ENCODE results near the gene CTNNBL1. TPM values are rescaled to one million over a fixed set of nuclear protein-coding genes. Genes with fewer than 3 reads are reported as not detected.

Gene CTNNBL1
- total RNA-seq, 8 experiments from 2014 or later = 33.2 to 51.4 (median 37.0) TPM

DNA sequence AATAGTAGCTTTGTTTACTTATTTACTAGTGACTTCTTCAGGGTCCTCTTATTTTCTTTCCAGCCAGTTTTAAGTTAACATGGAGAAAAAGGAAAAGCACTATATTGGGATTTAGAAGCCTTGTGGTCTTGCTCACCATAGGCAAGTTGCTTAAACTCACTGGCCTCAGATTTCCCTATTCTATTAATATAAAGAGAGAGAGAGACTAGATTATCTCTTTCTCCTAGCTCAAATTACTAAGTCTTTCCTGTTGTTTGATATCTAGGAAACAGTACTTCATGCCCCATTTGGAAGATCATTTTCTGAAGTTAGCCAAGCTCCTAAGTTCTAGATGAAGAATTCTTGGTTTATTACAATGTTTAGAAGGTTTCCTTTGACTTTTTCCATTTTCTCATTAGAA, 32.5 kb downstream of the CTNNBL1 start:
- no peak overlapping the region for H3K27ac ChIP-seq
- no peak overlapping the region for H3K4me3 ChIP-seq
- peaks cover 20 to 66% of the 10 kb centered on the region in 2 donors for H3K4me1 ChIP-seq (replicated peaks in 1 of 2)
- peak in 1 of 8 experiments; percentile 26 for ATAC-seq (replicated peaks in 6 of 8)
- in situ Hi-C loops (cut with MboI; ENCODE audit: low pct_unique_long_range_greater_than_20kb in 2 of 9, low sequenced_read_pairs in 9 of 9, unreplicated experiment in 9 of 9) = no loop called here

GRCh38 chr20:37726971-37727956, 33.4 kb downstream of the CTNNBL1 start:
- peak overlapping the region in 1 of 2 donors; percentile 57 for H3K27ac ChIP-seq
- no peak overlapping the region for H3K4me3 ChIP-seq
- 55 to 86% (median 67%) methylated on average over 4 to 7 of the region's 7 CpGs; no CpG with 5 or more reads in 2 of the 10 experiments for WGBS, 10 experiments
- H3K4me1 ChIP-seq (replicated peaks in 1 of 2) = peaks cover 20 to 66% of the 10 kb centered on the region in 2 donors
- ATAC-seq (replicated peaks in 6 of 8) = peak in 4 of 8 experiments; percentile 36 to 45 (median 40)
- in situ Hi-C loops (cut with MboI; ENCODE audit: low pct_unique_long_range_greater_than_20kb in 2 of 9, low sequenced_read_pairs in 9 of 9, unreplicated experiment in 9 of 9) = no loop called here

DNA sequence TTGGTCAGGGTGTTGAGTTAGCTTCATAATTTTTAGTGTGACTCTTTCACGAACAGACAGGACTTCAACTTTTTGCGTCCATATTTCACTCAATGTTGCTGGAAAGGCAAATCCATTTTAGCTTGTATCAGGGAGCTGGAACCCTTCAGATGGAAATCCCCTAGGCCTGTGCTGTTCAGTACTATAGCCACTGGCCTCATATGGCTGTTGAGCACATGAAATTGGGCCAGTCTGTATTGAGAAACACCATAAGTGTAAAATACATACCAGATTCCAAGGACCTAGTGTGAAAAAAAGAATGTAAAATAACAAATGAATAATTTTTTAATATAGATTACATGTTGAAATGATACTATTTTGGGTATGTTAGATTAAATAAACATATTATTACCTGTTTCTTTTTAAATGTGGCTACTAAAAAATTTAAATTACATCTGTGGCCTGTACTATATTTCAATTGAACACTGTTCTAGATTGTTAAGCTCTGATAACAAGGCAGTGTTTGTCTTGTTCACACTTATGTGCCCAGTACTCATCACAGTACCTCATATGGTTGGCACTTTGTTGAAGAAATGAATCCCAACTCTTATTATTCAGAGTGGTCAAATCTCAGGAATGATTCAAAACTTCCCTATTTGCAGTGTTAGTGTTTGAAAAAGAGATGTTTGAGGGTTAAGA, 34.3 kb downstream of the CTNNBL1 start:
- 83 to 100% (median 100%) methylated on average over 2 of the region's 2 CpGs; no CpG with 5 or more reads in 1 of the 10 experiments for WGBS, 10 experiments
- ATAC-seq (replicated peaks in 6 of 8) = no peak
- peak overlapping the region in 1 of 2 donors; percentile 57 for H3K27ac ChIP-seq
- no peak overlapping the region for H3K4me3 ChIP-seq
- peaks cover 20 to 66% of the 10 kb centered on the region in 2 donors for H3K4me1 ChIP-seq (replicated peaks in 1 of 2)
- in situ Hi-C loops (cut with MboI; ENCODE audit: low pct_unique_long_range_greater_than_20kb in 2 of 9, low sequenced_read_pairs in 9 of 9, unreplicated experiment in 9 of 9) = no loop called here

DNA sequence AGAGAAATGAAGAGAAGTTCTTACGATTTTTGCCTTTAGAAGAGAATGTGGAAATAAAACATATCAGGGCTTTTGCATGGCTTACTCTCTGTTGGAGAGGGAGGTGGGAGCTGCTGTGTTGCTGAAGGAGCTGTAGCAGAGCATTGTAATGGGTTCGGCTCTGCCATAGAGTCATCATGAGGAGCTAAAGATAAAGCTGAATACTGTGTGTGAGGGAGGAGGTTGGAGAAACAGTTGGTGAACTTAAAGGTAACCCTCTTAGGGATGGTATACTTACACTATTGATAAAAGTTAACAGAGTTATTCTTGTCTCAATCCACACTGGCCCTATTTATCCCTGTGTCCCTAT, 34.8 kb downstream of the CTNNBL1 start:
- Histone ChIP-seq H3K4me1 (replicated peaks in 1 of 2) (peaks cover 20 to 62% of the 10 kb centered on the region in 2 donors), H3K27ac (no peak overlapping the region), H3K4me3 (no peak overlapping the region)
- ATAC-seq (replicated peaks in 6 of 8) = no peak
- in situ Hi-C loops (cut with MboI; ENCODE audit: low pct_unique_long_range_greater_than_20kb in 2 of 9, low sequenced_read_pairs in 9 of 9, unreplicated experiment in 9 of 9) = no loop called here
- 17 to 100% (median 67%) methylated on average over 1 to 2 of the region's 2 CpGs; no CpG with 5 or more reads in 2 of the 10 experiments for WGBS, 10 experiments

GRCh38 chr20:37729452-37729851, 35.6 kb downstream of the CTNNBL1 start:
- H3K4me3 ChIP-seq = no peak overlapping the region
- in situ Hi-C loops (cut with MboI; ENCODE audit: low pct_unique_long_range_greater_than_20kb in 2 of 9, low sequenced_read_pairs in 9 of 9, unreplicated experiment in 9 of 9) = no loop called here
- WGBS, 10 experiments = 52 to 100% (median 81%) methylated on average over 2 to 4 of the region's 4 CpGs
- peaks cover 20 to 59% of the 10 kb centered on the region in 2 donors for H3K4me1 ChIP-seq (replicated peaks in 1 of 2)
- H3K27ac ChIP-seq = no peak overlapping the region
- peak in 1 of 8 experiments; percentile 39 for ATAC-seq (replicated peaks in 6 of 8)

DNA sequence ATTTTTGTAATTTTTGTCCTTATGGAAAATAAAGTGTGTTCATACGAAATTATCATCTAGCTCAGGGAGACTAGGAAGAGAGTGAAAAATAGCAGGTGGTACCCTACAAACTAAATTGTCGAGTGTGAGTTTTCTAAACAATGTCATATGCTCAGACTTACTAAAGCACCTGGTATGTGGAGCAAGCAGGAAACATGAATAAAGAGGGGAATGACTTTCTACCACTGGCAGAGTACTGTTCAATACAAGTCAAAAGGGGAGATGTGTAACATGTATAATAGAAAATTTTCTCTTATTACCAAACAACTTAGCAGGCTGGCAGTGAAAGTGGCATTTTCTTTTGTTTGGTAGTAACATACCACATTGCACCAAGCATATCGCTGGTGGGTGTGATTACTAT, 36.1 kb downstream of the CTNNBL1 start:
- H3K4me3 ChIP-seq = no peak overlapping the region
- in situ Hi-C loops (cut with MboI; ENCODE audit: low pct_unique_long_range_greater_than_20kb in 2 of 9, low sequenced_read_pairs in 9 of 9, unreplicated experiment in 9 of 9) = no loop called here
- H3K4me1 ChIP-seq (replicated peaks in 1 of 2) = peaks cover 20 to 60% of the 10 kb centered on the region in 2 donors
- no peak overlapping the region for H3K27ac ChIP-seq
- ATAC-seq (replicated peaks in 6 of 8) = no peak
- 57 to 100% (median 93%) methylated on average over 1 to 3 of the region's 3 CpGs; no CpG with 5 or more reads in 1 of the 10 experiments for WGBS, 10 experiments

DNA sequence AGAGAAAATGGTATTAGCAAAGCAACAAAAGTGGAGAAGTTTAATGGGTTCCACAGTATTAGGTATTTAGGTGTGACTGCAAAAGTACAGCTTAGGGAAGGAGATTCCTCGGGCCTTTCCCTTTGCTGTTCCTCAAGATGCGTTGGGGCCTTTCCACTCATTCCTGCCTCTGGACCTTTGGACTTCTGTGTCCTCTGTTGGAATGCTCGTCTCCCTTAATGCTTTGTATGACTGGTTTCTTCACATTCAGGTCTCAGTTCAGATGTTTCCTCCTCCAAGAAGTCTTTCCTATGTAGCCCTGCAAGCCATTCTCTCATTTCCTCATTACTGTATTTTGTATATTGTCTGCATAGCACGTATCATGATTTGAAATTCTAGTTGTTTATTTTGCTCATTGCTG, 39.6 kb downstream of the CTNNBL1 start:
- Histone ChIP-seq H3K4me3 (no peak overlapping the region), H3K27ac (no peak overlapping the region), H3K4me1 (replicated peaks in 1 of 2) (peaks cover 8 to 41% of the 10 kb centered on the region in 2 donors)
- in situ Hi-C loops (cut with MboI; ENCODE audit: low pct_unique_long_range_greater_than_20kb in 2 of 9, low sequenced_read_pairs in 9 of 9, unreplicated experiment in 9 of 9) = no loop called here
- no peak for ATAC-seq (replicated peaks in 6 of 8)
- WGBS, 10 experiments = 78 to 98% (median 90%) methylated on average over 2 to 4 of the region's 4 CpGs; no CpG with 5 or more reads in 1 of the 10 experiments

GRCh38 chr20:37734228-37734985, 40.6 kb downstream of the CTNNBL1 start:
- Histone ChIP-seq H3K4me1 (replicated peaks in 1 of 2) (peaks cover 3 to 31% of the 10 kb centered on the region in 2 donors), H3K27ac (no peak overlapping the region), H3K4me3 (no peak overlapping the region)
- WGBS, 10 experiments = 19 to 100% (median 78%) methylated on average over 1 to 7 of the region's 8 CpGs
- peak in 3 of 8 experiments; percentile 27 to 86 (median 32) for ATAC-seq (replicated peaks in 6 of 8)
- in situ Hi-C loops (cut with MboI; ENCODE audit: low pct_unique_long_range_greater_than_20kb in 2 of 9, low sequenced_read_pairs in 9 of 9, unreplicated experiment in 9 of 9) = no loop called here

DNA sequence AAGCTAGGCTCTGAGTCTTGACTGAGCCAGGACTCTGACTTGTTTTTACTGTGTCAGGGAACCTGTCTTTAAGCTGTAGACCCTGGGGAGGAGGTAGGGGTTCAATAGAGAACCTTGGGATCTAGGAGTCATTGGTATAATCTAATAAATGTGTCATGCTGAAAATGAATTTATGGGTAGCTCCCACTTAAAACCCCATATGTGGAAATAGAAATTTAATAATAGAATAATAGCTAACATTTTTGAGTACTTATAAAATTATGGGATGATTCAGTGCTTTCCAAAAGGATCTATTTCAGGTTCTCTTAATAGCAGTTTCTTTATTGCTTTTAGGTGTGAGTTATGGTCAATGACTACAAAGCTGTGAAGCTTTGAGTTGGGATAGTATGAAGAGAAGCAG, 41.7 kb downstream of the CTNNBL1 start:
- in situ Hi-C loops (cut with MboI; ENCODE audit: low pct_unique_long_range_greater_than_20kb in 2 of 9, low sequenced_read_pairs in 9 of 9, unreplicated experiment in 9 of 9) = no loop called here
- Histone ChIP-seq H3K27ac (no peak overlapping the region), H3K4me3 (no peak overlapping the region), H3K4me1 (replicated peaks in 1 of 2) (peaks cover 0 to 20% of the 10 kb centered on the region in 2 donors)
- ATAC-seq (replicated peaks in 6 of 8) = peak in 1 of 8 experiments; percentile 34

GRCh38 chr20:37736132-37736531, 42.3 kb downstream of the CTNNBL1 start:
- no peak for ATAC-seq (replicated peaks in 6 of 8)
- in situ Hi-C loops (cut with MboI; ENCODE audit: low pct_unique_long_range_greater_than_20kb in 2 of 9, low sequenced_read_pairs in 9 of 9, unreplicated experiment in 9 of 9) = no loop called here

DNA sequence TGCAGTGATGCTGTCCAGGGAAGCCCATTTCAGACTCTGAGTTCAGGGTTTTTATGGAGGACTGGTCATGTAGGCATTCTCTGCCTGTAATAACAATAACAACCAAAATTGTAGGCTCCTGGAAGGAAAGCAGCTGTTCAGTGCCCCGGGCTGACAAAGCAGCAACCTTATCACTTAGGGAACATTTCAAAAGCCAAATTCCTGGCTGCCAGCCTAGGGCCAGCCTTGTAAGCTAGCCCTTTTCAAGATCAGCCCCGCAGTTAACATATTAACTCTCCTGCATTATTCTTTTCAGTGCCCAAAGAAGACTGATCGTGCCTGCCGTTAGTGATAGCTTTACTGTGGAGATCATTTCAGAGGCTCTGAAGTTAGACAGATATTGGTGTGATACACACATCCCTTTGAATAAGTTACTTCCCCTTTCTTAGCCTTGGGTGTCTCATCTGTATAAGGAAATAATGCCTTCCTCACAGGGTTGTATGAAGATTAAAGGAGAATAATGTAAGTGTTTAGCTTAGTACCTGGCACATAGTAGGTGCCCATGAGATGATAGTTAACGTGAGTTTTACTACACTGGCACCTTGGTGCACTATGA, 44.1 kb downstream of the CTNNBL1 start:
- 47 to 100% (median 83%) methylated on average over 1 to 5 of the region's 5 CpGs; no CpG with 5 or more reads in 2 of the 10 experiments for WGBS, 10 experiments
- H3K4me3 ChIP-seq = no peak overlapping the region
- in situ Hi-C loops (cut with MboI; ENCODE audit: low pct_unique_long_range_greater_than_20kb in 2 of 9, low sequenced_read_pairs in 9 of 9, unreplicated experiment in 9 of 9) = no loop called here
- H3K4me1 ChIP-seq (replicated peaks in 1 of 2) = peaks cover 0 to 20% of the 10 kb centered on the region in 2 donors
- no peak for ATAC-seq (replicated peaks in 6 of 8)
- no peak overlapping the region for H3K27ac ChIP-seq

More at GRCh38 chr20:37736132-37736531, 42.3 kb downstream of the CTNNBL1 start:
- Histone ChIP-seq H3K27ac (no peak overlapping the region), H3K4me1 (replicated peaks in 1 of 2) (peaks cover 0 to 20% of the 10 kb centered on the region in 2 donors), H3K4me3 (no peak overlapping the region)
- 91 to 100% (median 100%) methylated on average over 1 to 2 of the region's 2 CpGs; no CpG with 5 or more reads in 3 of the 10 experiments for WGBS, 10 experiments

- Histone ChIP-seq H3K4me3 (no peak overlapping the region), H3K27ac (no peak overlapping the region), H3K4me1 (replicated peaks in 1 of 2) (peaks cover 0 to 3% of the 10 kb centered on the region in 2 donors)
- WGBS, 10 experiments = 76 to 100% (median 91%) methylated on average over 1 to 3 of the region's 3 CpGs
- ATAC-seq (replicated peaks in 6 of 8) = no peak
- in situ Hi-C loops (cut with MboI; ENCODE audit: low pct_unique_long_range_greater_than_20kb in 2 of 9, low sequenced_read_pairs in 9 of 9, unreplicated experiment in 9 of 9) = no loop called here
Observed at GRCh38 chr20:37741055-37741454, 47.2 kb downstream of the CTNNBL1 start.
